Mesodermal cell (in vitro differentiated cells): Measurements from ENCODE around the gene MST1R.

Experiments used
- H3K27ac ChIP-seq: 2 replicates; pipeline ENCODE4 v1.7.0; 2013; ENCODE audit warnings: mild to moderate bottlenecking, low read depth, low read length, moderate library complexity; ENCODE audit not compliant: severe bottlenecking
- H3K36me3 ChIP-seq: 2 replicates; pipeline ENCODE4 v1.7.1; 2013; ENCODE audit warnings: mild to moderate bottlenecking, low read length, moderate library complexity; ENCODE audit not compliant: control insufficient read depth, insufficient read depth
- H3K4me1 ChIP-seq: one replicate; pipeline ENCODE4 v1.7.1; 2013; ENCODE audit warnings: mild to moderate bottlenecking, low read length; ENCODE audit not compliant: insufficient read depth, control insufficient read depth, poor library complexity, severe bottlenecking
- H3K4me3 ChIP-seq: 2 replicates; pipeline ENCODE4 v1.7.0; 2013; ENCODE audit warnings: low read length, control low read depth, mild to moderate bottlenecking; ENCODE audit not compliant: insufficient read depth, poor library complexity, severe bottlenecking; ENCODE audit errors: extremely low read depth
- H3K9me3 ChIP-seq: 2 replicates; pipeline ENCODE4 v1.7.1; 2013; ENCODE audit warnings: mild to moderate bottlenecking, low read length, moderate library complexity; ENCODE audit not compliant: control insufficient read depth
- WGBS, 2 experiments: methylation state at CpG; one replicate each; pipeline ENCODE4 v1.1.5; 2013; ENCODE audit warnings: missing lambda C conversion rate in 2 of 2; ENCODE audit not compliant: insufficient coverage in 2 of 2; 5-methylcytosine and 5-hydroxymethylcytosine counted together

Gene MST1R

DNA sequence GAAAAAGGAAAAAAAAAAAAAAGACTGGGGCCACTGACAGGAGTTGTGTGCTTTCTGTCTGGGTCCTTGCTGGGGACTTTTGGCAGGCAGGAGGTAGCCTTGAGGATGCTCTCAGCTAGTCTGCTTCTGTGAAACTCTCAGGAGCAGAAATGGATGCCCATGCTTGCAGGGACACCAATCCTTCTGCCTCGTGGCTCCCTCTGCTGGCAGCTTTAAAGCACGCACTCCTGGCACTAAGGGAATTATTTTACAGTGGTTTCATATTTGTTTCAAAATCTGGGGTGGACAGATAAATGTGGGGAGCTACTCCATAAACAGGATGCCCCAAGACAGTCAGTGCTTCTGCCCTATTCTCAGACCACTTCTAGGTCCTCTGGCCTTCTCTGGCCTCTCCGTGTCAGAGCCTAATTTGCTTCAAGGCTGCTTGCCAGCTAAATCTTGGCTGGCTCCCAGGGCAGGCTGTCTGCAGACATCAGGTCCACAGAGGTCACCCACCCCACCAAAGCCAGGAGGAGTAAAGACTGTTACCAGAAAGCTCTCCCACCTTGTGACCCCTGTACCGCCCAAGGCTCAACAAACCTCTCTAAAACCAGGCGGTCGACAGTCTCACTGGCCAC lies 64.4 kb downstream of the MST1R start:
- H3K36me3 ChIP-seq, result peaks cover 55% of the 10 kb centered on the region
- H3K4me1 ChIP-seq, result no peaks in the 10 kb centered on the region
- no peak overlapping the region for H3K27ac ChIP-seq
- H3K9me3 ChIP-seq, result no peaks in the 10 kb centered on the region
- 27 to 100% methylated on average over 2 to 3 of the region's 6 CpGs for WGBS, 2 experiments
- no peak overlapping the region for H3K4me3 ChIP-seq
